Endothelial cell of umbilical vein (primary cell): ENCODE measurements around the gene TMEM171. TPM values are rescaled to one million over a fixed set of nuclear protein-coding genes. Genes with fewer than 3 reads are reported as not detected.

Experiments
- BruUV-seq: library from RNA; stranded (reverse); fragments of 400-500 nt; replicated peaks from 2 replicates; lab custom pipeline; 2021; lab: Mats Ljungman, UMichigan
- CTCF ChIA-PET: fragments of 300-600, 350-600 bp; sonication (Branson Sonifier 250); formaldehyde crosslinking; loops from one replicate; lab custom pipeline; 2021; ENCODE audit warnings: antibody characterized with exemption, inconsistent platforms; lab: Charles Lee
- POLR2A ChIA-PET: fragments of 300-600, 350-600 bp; sonication (Branson Sonifier 250); formaldehyde crosslinking; loops from one replicate; lab custom pipeline; 2021; ENCODE audit warnings: antibody characterized with exemption, inconsistent platforms; lab: Charles Lee
- DNase-seq: peaks from one replicate; pipeline ENCODE4 v3.0.0-alpha.2; 2011; ENCODE audit warnings: low read depth, low spot score
- FAIRE-seq: peaks from 2 replicates; lab custom pipeline; 2011; peaks lifted over from hg19 to GRCh38; lab: Jason Lieb, UNC
- H2AFZ ChIP-seq: 2 replicates; pipeline ENCODE4 v1.6.0; 2012; ENCODE audit warnings: low read depth, low read length, control low read depth, inconsistent platforms
- H3K27ac ChIP-seq: 2 replicates; pipeline ENCODE4 v1.5.1; 2011; ENCODE audit warnings: low read depth, mild to moderate bottlenecking, control low read depth, low read length, moderate library complexity; ENCODE audit not compliant: insufficient read depth
- H3K27me3 ChIP-seq, 2 experiments: 2 replicates each; pipeline versions ENCODE4 v1.6.0 to v1.6.1; 2011; ENCODE audit warnings: low read length in 2 of 2, mixed read lengths in 1 of 2; ENCODE audit not compliant: control insufficient read depth in 2 of 2, insufficient read depth in 2 of 2
- H3K36me3 ChIP-seq, 2 experiments: 2 replicates in 1 of 2; 3 replicates in 1 of 2; pipeline ENCODE4 v1.5.1; 2011; ENCODE audit warnings: low read length in 2 of 2, mild to moderate bottlenecking in 1 of 2, moderate library complexity in 1 of 2; ENCODE audit not compliant: control insufficient read depth in 2 of 2, insufficient read depth in 2 of 2; ENCODE audit errors: extremely low read depth in 1 of 2
- H3K4me1 ChIP-seq: 3 replicates; pipeline ENCODE4 v1.5.1; 2011; ENCODE audit warnings: mild to moderate bottlenecking, low read length; ENCODE audit not compliant: control insufficient read depth, insufficient read depth; ENCODE audit errors: extremely low read depth
- H3K4me2 ChIP-seq: 2 replicates; pipeline ENCODE4 v1.6.1; 2011; ENCODE audit warnings: low read length, control low read depth, mixed read lengths; ENCODE audit not compliant: insufficient read depth
- H3K4me3 ChIP-seq, 3 experiments: fragments of 200-600 bp in 1 of 3; sonication (generic), shearing (Covaris generic) in 1 of 3; replicated peaks in 1 of 3; 2 replicates each; pipeline ENCODE4 v1.5.1; 2011 to 2016; ENCODE audit warnings: control low read depth in 3 of 3, low read length in 3 of 3, mild to moderate bottlenecking in 2 of 3, inconsistent platforms in 1 of 3, low read depth in 1 of 3, moderate library complexity in 1 of 3; ENCODE audit not compliant: insufficient read depth in 1 of 3
- H3K79me2 ChIP-seq: 2 replicates; pipeline ENCODE4 v1.6.0; 2012; ENCODE audit warnings: low read length, inconsistent platforms; ENCODE audit not compliant: control insufficient read depth, insufficient read depth
- H3K9ac ChIP-seq: replicated peaks from 2 replicates; pipeline ENCODE3; 2011; ENCODE audit warnings: low read length, control low read depth; ENCODE audit not compliant: insufficient read depth; ENCODE audit errors: extremely low read depth
- H3K9me1 ChIP-seq: replicated peaks from 3 replicates; pipeline ENCODE4 v1.6.0; 2011; ENCODE audit warnings: mild to moderate bottlenecking, low read length; ENCODE audit not compliant: control insufficient read depth, insufficient read depth; ENCODE audit errors: extremely low read depth
- H3K9me3 ChIP-seq: replicated peaks from 2 replicates; pipeline ENCODE4 v1.5.1; 2012; ENCODE audit warnings: low read length, inconsistent platforms; ENCODE audit not compliant: control insufficient read depth, insufficient read depth
- H4K20me1 ChIP-seq: replicated peaks from 2 replicates; pipeline ENCODE3; 2011; ENCODE audit warnings: mild to moderate bottlenecking, low read length; ENCODE audit not compliant: control insufficient read depth, insufficient read depth; ENCODE audit errors: extremely low read depth
- EZH2 ChIP-seq: IDR thresholded peaks from 2 replicates; pipeline ENCODE4 v1.6.1; 2012; ENCODE audit warnings: borderline replicate concordance, low read depth, mild to moderate bottlenecking, moderate library complexity, low read length, inconsistent platforms; ENCODE audit not compliant: severe bottlenecking
- FOS ChIP-seq: IDR thresholded peaks from 2 replicates; pipeline ENCODE4 v1.6.1; 2011; ENCODE audit warnings: mild to moderate bottlenecking, low read length, moderate library complexity, borderline replicate concordance; ENCODE audit not compliant: insufficient read depth
- GATA2 ChIP-seq: IDR thresholded peaks from 2 replicates; pipeline ENCODE4 v1.7.0; 2011; ENCODE audit warnings: low read depth, mild to moderate bottlenecking, moderate library complexity, mixed read lengths, low read length; ENCODE audit not compliant: insufficient read length, insufficient read depth
- MYC ChIP-seq: IDR thresholded peaks from one replicate; pipeline ENCODE4 v1.6.1; 2011; ENCODE audit warnings: mild to moderate bottlenecking, low read depth, low read length
- POLR2AphosphoS5 ChIP-seq: IDR thresholded peaks from 2 replicates; pipeline ENCODE4 v1.6.1; 2012; ENCODE audit warnings: low read depth, mild to moderate bottlenecking, control low read depth, low read length, moderate library complexity; ENCODE audit not compliant: insufficient read depth
- dilution Hi-C: fragments of 300-500 bp; cut with MboI; formaldehyde crosslinking; loops from one replicate; pipeline ENCODE4 v1.15.0; 2019; ENCODE audit warnings: low sequenced_read_pairs; ENCODE audit not compliant: extremely low pct_ligation_motif_present
- intact Hi-C: fragments of 100-400 bp; cut with micrococcal nuclease; formaldehyde crosslinking; loops from one replicate; pipeline ENCODE4 v1.10.0; 2022
- polyA plus RNA-seq, 4 experiments: library from polyadenylated mRNA; depleted of rRNA in 3 of 4; stranded (reverse) in 3 of 4; unstranded in 1 of 4; fragments of >200 nt; gene quantifications; 2 replicates each; pipeline versions ENCODE4 v1.2.1 to v1.2.3, GENCODE V29; 2011 to 2012; ENCODE audit warnings: missing spikeins in 1 of 4
- total RNA-seq: library from RNA; stranded (reverse); gene quantifications from 2 replicates; pipeline ENCODE4 v1.2.3, GENCODE V29; 2021
- TF ChIP-seq, protein P1 (sequence below): IDR thresholded peaks from 2 replicates; pipeline ENCODE4 v1.6.1; 2011; ENCODE audit not compliant: insufficient read depth, insufficient read length

Gene TMEM171
- total and polyA plus RNA-seq, 2 donors (not counting 3 experiments of a cell fraction or from before 2014, with no cell fraction given) = 5.6 to 11.7 TPM

DNA sequence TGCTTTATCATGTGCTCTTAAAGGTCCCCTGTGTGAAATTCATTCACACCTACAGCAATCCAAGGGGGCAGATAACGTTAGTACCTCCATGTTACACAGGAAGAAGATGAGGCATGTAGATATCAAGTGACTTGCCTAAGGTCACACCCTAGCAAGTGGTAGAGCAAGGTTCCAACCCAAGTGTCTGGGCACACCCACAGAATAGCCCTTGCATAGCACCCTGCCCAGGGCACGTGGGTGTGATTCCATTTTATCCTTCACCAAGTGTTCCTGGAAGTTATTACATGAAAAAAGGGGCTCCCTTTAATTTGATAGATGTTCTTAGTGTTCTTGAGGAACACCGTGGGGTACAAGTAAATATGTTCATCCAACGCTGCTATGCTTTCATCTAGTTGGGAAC, 4.9 kb downstream of the TMEM171 start:
- CTCF ChIA-PET = interaction anchor here (1.6 kb wide), 1 partner anchor 76 kb away, joined by 3 read pairs; no protein-coding TSS in a partner anchor
- POLR2A ChIA-PET = no interaction called here

DNA sequence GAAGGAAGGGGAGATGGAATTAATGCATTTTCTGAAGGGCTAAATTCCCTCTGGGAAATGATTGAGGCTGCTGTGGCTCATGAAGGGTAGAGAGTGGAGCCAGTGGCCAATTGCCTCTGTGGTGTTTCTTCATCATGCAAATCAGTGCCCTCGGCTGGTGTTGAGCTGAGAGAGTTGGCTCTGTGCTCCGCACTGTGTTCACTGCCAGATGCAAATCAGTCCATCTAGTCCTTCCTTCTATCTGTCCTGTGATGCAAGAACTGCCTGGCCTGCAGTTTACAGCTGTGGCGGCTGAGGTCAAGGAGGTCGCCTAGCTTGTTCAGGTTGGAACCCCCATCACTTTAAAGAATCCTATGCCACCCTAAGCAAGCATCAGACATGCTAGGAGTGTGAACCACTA, 6.0 kb downstream of the TMEM171 start:
- H3K9me1 ChIP-seq = no peaks in the 10 kb centered on the region
- TF ChIP-seq, protein P1, sequence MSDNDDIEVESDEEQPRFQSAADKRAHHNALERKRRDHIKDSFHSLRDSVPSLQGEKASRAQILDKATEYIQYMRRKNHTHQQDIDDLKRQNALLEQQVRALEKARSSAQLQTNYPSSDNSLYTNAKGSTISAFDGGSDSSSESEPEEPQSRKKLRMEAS = no peak
- no peak for TF ChIP-seq EZH2
- TF ChIP-seq MYC = no peak
- no peak for TF ChIP-seq FOS
- BruUV-seq = no TSS peak
- CTCF ChIA-PET = interaction anchor here (0.9 to 1.0 kb wide), 3 partner anchors 26 to 45 kb away, joined by 3 read pairs; no protein-coding TSS in a partner anchor
- H4K20me1 ChIP-seq = no peaks in the 10 kb centered on the region
- DNase-seq = no peak
- no peak overlapping the region for H3K4me2 ChIP-seq
- intact Hi-C loops = no loop called here
- no peak for FAIRE-seq
- H3K9ac ChIP-seq = no peak overlapping the region
- H3K9me3 ChIP-seq = no peaks in the 10 kb centered on the region
- H2AFZ ChIP-seq = no peak overlapping the region
- H3K4me3 ChIP-seq = no peak overlapping the region
- no peak overlapping the region for H3K27ac ChIP-seq
- no peaks in the 10 kb centered on the region for H3K36me3 ChIP-seq
- no peaks in the 10 kb centered on the region for H3K27me3 ChIP-seq
- H3K4me1 ChIP-seq = peaks cover 21% of the 10 kb centered on the region
- dilution Hi-C loops = no loop called here
- POLR2A ChIA-PET = no interaction called here
- H3K79me2 ChIP-seq = peaks cover 9% of the 10 kb centered on the region

More for the DNA sequence above, 4.9 kb downstream of the TMEM171 start:
- Histone ChIP-seq H3K79me2 (peaks cover 15% of the 10 kb centered on the region), H3K27ac (no peak overlapping the region), H3K9ac (no peak overlapping the region), H3K9me1 (no peaks in the 10 kb centered on the region), H2AFZ (no peak overlapping the region), H3K4me1 (peaks cover 28% of the 10 kb centered on the region), H3K9me3 (no peaks in the 10 kb centered on the region), H4K20me1 (no peaks in the 10 kb centered on the region), H3K4me3 (no peak overlapping the region), H3K36me3 (no peaks in the 10 kb centered on the region), H3K27me3 (no peaks in the 10 kb centered on the region), H3K4me2 (no peak overlapping the region)
- TF ChIP-seq GATA2 (no peak), POLR2AphosphoS5 (no peak)
- dilution Hi-C loops = no loop called here
- no peak for DNase-seq
- intact Hi-C loops = no loop called here
- no peak for FAIRE-seq
- BruUV-seq = no TSS peak
